ENCODE measurements around the gene LHX8. TPM values are rescaled to one million over a fixed set of nuclear protein-coding genes. Genes with fewer than 3 reads are reported as not detected.

The LHX8 gene
- polyA plus RNA-seq (2013): 0.03 and 0.07 TPM in 2 replicates

DNA sequence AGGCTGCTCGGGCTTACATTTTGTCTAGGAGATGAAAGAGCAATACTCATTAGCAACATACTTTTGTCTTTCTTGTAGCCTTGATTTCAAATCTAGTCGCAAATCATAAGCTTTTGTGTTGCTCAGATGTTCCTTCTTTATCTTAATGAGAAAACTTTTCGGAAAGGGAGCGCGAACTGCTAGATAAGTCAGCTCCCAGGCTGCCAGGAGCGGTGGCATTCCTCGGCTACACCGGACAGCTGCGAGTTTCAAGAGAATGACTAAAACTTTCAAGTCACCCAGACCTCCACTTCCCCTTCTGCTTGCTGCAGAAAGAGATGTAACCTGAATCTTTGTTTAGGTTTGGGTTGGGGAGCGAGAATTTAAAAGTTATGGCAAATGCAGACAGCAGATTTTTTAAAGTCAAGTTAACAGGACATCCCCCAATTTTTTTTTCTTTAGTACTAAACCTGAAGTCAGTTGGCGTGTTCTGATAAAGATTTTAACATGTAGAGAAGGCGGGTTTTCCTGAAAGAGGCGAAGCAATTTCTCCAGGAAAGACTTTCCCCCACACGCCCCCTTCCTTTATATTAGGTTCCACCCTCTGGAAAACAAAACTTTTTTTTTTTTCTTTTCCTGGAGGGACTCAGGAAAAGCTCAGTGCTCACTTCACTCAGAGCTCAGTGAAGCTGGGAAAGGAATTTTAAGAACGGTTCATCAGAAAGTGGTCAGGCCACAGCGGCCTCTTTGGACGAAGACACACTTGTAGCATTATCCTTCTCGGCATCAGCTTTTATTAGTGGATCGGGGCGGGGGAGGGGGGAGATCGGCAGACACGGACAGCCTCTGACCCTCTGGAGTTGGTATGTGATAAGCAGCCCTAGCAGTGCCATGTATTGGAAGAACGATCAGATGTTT lies at the start of gene LHX8:
LHX8 (plus strand) TSS at position 639 of the 897 bp plus-strand sequence. CDS start 2,227 bp downstream, outside the sequence.
- H3K27me3 ChIP-seq (ENCODE audit: insufficient read depth, low read length): peaks cover 67% of the 10 kb centered on the region
- H4K8ac ChIP-seq (ENCODE audit: low read depth, low read length): no peak within 1 kb of the TSS
- peak within 1 kb of the TSS; percentile 65 for H3K4me2 ChIP-seq (ENCODE audit: low read length)
- peaks cover 15 to 24% of the 10 kb centered on the region in 2 experiments for H3K4me1 ChIP-seq (ENCODE audit: control insufficient read depth in 1 of 2, insufficient read depth in 2 of 2, low read length in 2 of 2)
- no peak within 1 kb of the TSS for H3K9ac ChIP-seq (ENCODE audit: low read length)
- H2AK5ac ChIP-seq (ENCODE audit: low read length): no peak within 1 kb of the TSS
- peak within 1 kb of the TSS; percentile 35 for H2AFZ ChIP-seq (ENCODE audit: insufficient read depth, low read length, poor library complexity)
- H2BK5ac ChIP-seq (ENCODE audit: low read depth, low read length, poor library complexity): no peak within 1 kb of the TSS
- no peaks in the 10 kb centered on the region for H3K79me1 ChIP-seq (ENCODE audit: low read length)
- peak within 1 kb of the TSS; percentile 30 for H3K4me3 ChIP-seq (ENCODE audit: low read depth, low read length)
- H3K4ac ChIP-seq (ENCODE audit: low read depth, low read length): no peak within 1 kb of the TSS
- H3K27ac ChIP-seq (ENCODE audit: low read depth, low read length): no peak within 1 kb of the TSS
- peak in 1 of 2 donors; percentile 10 for DNase-seq
- no peak within 1 kb of the TSS for H3K23ac ChIP-seq (ENCODE audit: low read length)
- no peak within 1 kb of the TSS for H2BK120ac ChIP-seq (ENCODE audit: insufficient read depth, low read length, poor library complexity)
- H4K91ac ChIP-seq (ENCODE audit: low read depth, low read length): no peak within 1 kb of the TSS
- no peak within 1 kb of the TSS for H3K18ac ChIP-seq (ENCODE audit: low read length)
- H3K14ac ChIP-seq (ENCODE audit: low read length): peak within 1 kb of the TSS; percentile 6
- no peak within 1 kb of the TSS for H2BK12ac ChIP-seq (ENCODE audit: low read length)
- H3K79me2 ChIP-seq (ENCODE audit: control insufficient read depth, insufficient read depth, low read length, poor library complexity): no peaks in the 10 kb centered on the region
- WGBS (ENCODE audit: extremely low coverage, insufficient coverage, insufficient read length): no CpG with 5 or more reads among the region's 23 CpGs
- H4K12ac ChIP-seq (ENCODE audit: low read depth, low read length): no peak within 1 kb of the TSS
- no peaks in the 10 kb centered on the region for H3K36me3 ChIP-seq (ENCODE audit: control insufficient read depth in 1 of 2, insufficient read depth in 2 of 2, low read length in 2 of 2)
- H3K9me3 ChIP-seq (ENCODE audit: insufficient read depth, low read depth, low read length): peaks cover 9% of the 10 kb centered on the region

DNA sequence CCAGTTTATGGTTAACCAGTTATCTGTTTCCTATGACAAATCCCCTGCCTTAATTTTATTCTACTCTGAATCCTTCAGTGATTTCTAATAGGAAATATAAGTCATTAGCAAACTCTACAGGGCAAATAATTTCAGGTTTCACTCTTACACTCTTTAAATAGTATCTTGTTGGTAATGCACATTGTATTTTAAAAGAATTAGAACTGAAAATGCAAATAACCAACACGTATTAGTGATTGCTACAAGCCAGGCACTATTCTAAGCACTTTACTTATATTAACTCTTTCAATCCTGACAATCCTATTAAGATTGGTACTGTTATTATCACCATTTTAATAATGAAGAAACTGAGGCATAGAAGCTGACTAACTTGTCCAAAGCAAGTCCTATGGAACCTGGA lies 48.3 kb upstream of the LHX8 start:
- no peak for DNase-seq
- Histone ChIP-seq H3K4me3 (ENCODE audit: low read depth, low read length) (no peak overlapping the region), H3K9me3 (ENCODE audit: insufficient read depth, low read depth, low read length) (no peaks in the 10 kb centered on the region), H3K4ac (ENCODE audit: low read depth, low read length) (no peak overlapping the region), H3K14ac (ENCODE audit: low read length) (no peak overlapping the region), H3K23ac (ENCODE audit: low read length) (no peak overlapping the region), H3K27me3 (ENCODE audit: insufficient read depth, low read length) (no peaks in the 10 kb centered on the region), H3K4me2 (ENCODE audit: low read length) (no peak overlapping the region), H3K36me3 (ENCODE audit: control insufficient read depth in 1 of 2, insufficient read depth in 2 of 2, low read length in 2 of 2) (no peaks in the 10 kb centered on the region), H3K27ac (ENCODE audit: low read depth, low read length) (no peak overlapping the region), H4K8ac (ENCODE audit: low read depth, low read length) (no peak overlapping the region), H2BK12ac (ENCODE audit: low read length) (no peak overlapping the region), H2BK120ac (ENCODE audit: insufficient read depth, low read length, poor library complexity) (no peak overlapping the region), H4K12ac (ENCODE audit: low read depth, low read length) (no peak overlapping the region), H3K79me1 (ENCODE audit: low read length) (no peaks in the 10 kb centered on the region), H3K4me1 (ENCODE audit: control insufficient read depth in 1 of 2, insufficient read depth in 2 of 2, low read length in 2 of 2) (no peaks in the 10 kb centered on the region), H3K18ac (ENCODE audit: low read length) (no peak overlapping the region), H2AK5ac (ENCODE audit: low read length) (no peak overlapping the region), H2BK5ac (ENCODE audit: low read depth, low read length, poor library complexity) (no peak overlapping the region), H3K79me2 (ENCODE audit: control insufficient read depth, insufficient read depth, low read length, poor library complexity) (no peaks in the 10 kb centered on the region), H4K91ac (ENCODE audit: low read depth, low read length) (no peak overlapping the region), H2AFZ (ENCODE audit: insufficient read depth, low read length, poor library complexity) (no peak overlapping the region), H3K9ac (ENCODE audit: low read length) (no peak overlapping the region)
- WGBS (ENCODE audit: extremely low coverage, insufficient coverage, insufficient read length): no CpG with 5 or more reads among the region's 1 CpG

DNA sequence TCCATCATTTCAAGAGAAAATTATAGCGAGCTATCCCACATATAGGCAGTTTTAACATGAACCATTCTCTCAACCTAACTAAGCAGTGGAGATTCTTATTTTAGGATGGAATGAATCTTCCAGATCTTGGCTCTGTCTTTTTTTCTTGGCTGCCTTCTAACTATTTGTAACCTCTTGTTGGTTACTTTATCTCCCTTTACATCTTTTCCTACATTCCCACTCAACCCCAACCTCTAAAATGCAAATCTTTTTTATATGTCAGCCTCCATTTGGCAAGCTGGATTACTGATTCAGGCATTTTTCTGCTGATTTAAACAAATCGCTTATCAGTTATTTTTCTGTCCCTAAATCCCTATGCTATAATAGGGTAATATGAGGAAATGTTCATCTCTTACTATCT lies 46.9 kb upstream of the LHX8 start:
- H3K18ac ChIP-seq (ENCODE audit: low read length): no peak overlapping the region
- no peaks in the 10 kb centered on the region for H3K36me3 ChIP-seq (ENCODE audit: control insufficient read depth in 1 of 2, insufficient read depth in 2 of 2, low read length in 2 of 2)
- H2AK5ac ChIP-seq (ENCODE audit: low read length): no peak overlapping the region
- H2AFZ ChIP-seq (ENCODE audit: insufficient read depth, low read length, poor library complexity): no peak overlapping the region
- no peak overlapping the region for H3K4ac ChIP-seq (ENCODE audit: low read depth, low read length)
- no peak overlapping the region for H3K4me2 ChIP-seq (ENCODE audit: low read length)
- no peaks in the 10 kb centered on the region for H3K9me3 ChIP-seq (ENCODE audit: insufficient read depth, low read depth, low read length)
- WGBS (ENCODE audit: extremely low coverage, insufficient coverage, insufficient read length): no CpG with 5 or more reads among the region's 2 CpGs
- no peak overlapping the region for H3K23ac ChIP-seq (ENCODE audit: low read length)
- H4K91ac ChIP-seq (ENCODE audit: low read depth, low read length): no peak overlapping the region
- no peak overlapping the region for H4K12ac ChIP-seq (ENCODE audit: low read depth, low read length)
- no peak overlapping the region for H3K9ac ChIP-seq (ENCODE audit: low read length)
- H3K27ac ChIP-seq (ENCODE audit: low read depth, low read length): no peak overlapping the region
- no peak overlapping the region for H4K8ac ChIP-seq (ENCODE audit: low read depth, low read length)
- no peak for DNase-seq
- H3K79me1 ChIP-seq (ENCODE audit: low read length): no peaks in the 10 kb centered on the region
- no peak overlapping the region for H3K14ac ChIP-seq (ENCODE audit: low read length)
- H3K27me3 ChIP-seq (ENCODE audit: insufficient read depth, low read length): no peaks in the 10 kb centered on the region
- no peak overlapping the region for H2BK120ac ChIP-seq (ENCODE audit: insufficient read depth, low read length, poor library complexity)
- no peak overlapping the region for H2BK12ac ChIP-seq (ENCODE audit: low read length)
- H3K79me2 ChIP-seq (ENCODE audit: control insufficient read depth, insufficient read depth, low read length, poor library complexity): no peaks in the 10 kb centered on the region
- no peak overlapping the region for H3K4me3 ChIP-seq (ENCODE audit: low read depth, low read length)
- H3K4me1 ChIP-seq (ENCODE audit: control insufficient read depth in 1 of 2, insufficient read depth in 2 of 2, low read length in 2 of 2): peaks cover 0 to 3% of the 10 kb centered on the region in 2 experiments
- no peak overlapping the region for H2BK5ac ChIP-seq (ENCODE audit: low read depth, low read length, poor library complexity)

DNA sequence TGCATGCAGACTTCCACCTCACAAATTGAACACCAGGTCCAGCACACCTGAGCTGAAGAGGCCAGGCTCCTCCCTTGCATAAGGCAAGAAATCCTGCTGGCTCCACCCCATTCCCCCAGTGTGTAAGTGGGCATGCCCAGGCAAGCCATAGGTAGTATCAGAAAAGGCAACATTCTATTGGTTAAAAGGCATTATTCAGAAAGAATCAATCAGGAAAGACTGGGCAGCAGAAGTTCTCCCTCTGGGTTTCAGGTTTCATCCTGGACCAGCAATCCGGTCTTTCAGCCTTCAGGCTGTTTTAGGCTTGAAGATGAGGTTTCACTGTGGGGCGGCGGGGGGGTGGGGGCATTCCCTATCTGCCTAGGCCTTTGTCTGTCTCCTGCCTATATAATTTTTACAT lies 42.0 kb upstream of the LHX8 start:
- no peak overlapping the region for H3K27ac ChIP-seq (ENCODE audit: low read depth, low read length)
- no peak overlapping the region for H4K91ac ChIP-seq (ENCODE audit: low read depth, low read length)
- H3K4me3 ChIP-seq (ENCODE audit: low read depth, low read length): no peak overlapping the region
- no peak overlapping the region for H2BK12ac ChIP-seq (ENCODE audit: low read length)
- H3K23ac ChIP-seq (ENCODE audit: low read length): no peak overlapping the region
- H3K4me1 ChIP-seq (ENCODE audit: control insufficient read depth in 1 of 2, insufficient read depth in 2 of 2, low read length in 2 of 2): peaks cover 0 to 3% of the 10 kb centered on the region in 2 experiments
- H3K9me3 ChIP-seq (ENCODE audit: insufficient read depth, low read depth, low read length): no peaks in the 10 kb centered on the region
- H2AFZ ChIP-seq (ENCODE audit: insufficient read depth, low read length, poor library complexity): no peak overlapping the region
- H3K14ac ChIP-seq (ENCODE audit: low read length): no peak overlapping the region
- no peak overlapping the region for H4K8ac ChIP-seq (ENCODE audit: low read depth, low read length)
- no peak overlapping the region for H2BK120ac ChIP-seq (ENCODE audit: insufficient read depth, low read length, poor library complexity)
- no peaks in the 10 kb centered on the region for H3K27me3 ChIP-seq (ENCODE audit: insufficient read depth, low read length)
- H4K12ac ChIP-seq (ENCODE audit: low read depth, low read length): no peak overlapping the region
- H3K9ac ChIP-seq (ENCODE audit: low read length): no peak overlapping the region
- no peak overlapping the region for H3K18ac ChIP-seq (ENCODE audit: low read length)
- peak in 1 of 2 donors; percentile 0 for DNase-seq
- no peaks in the 10 kb centered on the region for H3K36me3 ChIP-seq (ENCODE audit: control insufficient read depth in 1 of 2, insufficient read depth in 2 of 2, low read length in 2 of 2)
- no peak overlapping the region for H2AK5ac ChIP-seq (ENCODE audit: low read length)
- no peak overlapping the region for H3K4me2 ChIP-seq (ENCODE audit: low read length)
- H3K79me2 ChIP-seq (ENCODE audit: control insufficient read depth, insufficient read depth, low read length, poor library complexity): no peaks in the 10 kb centered on the region
- H2BK5ac ChIP-seq (ENCODE audit: low read depth, low read length, poor library complexity): no peak overlapping the region
- no peak overlapping the region for H3K4ac ChIP-seq (ENCODE audit: low read depth, low read length)
- WGBS (ENCODE audit: extremely low coverage, insufficient coverage, insufficient read length): no CpG with 5 or more reads among the region's 3 CpGs
- no peaks in the 10 kb centered on the region for H3K79me1 ChIP-seq (ENCODE audit: low read length)

All from trophoblast cell (in vitro differentiated cells and primary cell).